Mesothelial cell of epicardium (in vitro differentiated cells): ENCODE results near the gene HEATR5A. TPM values are rescaled to one million over a fixed set of nuclear protein-coding genes. Genes with fewer than 3 reads are reported as not detected.

ENCODE experiments used
- DNase-seq, 2 experiments: peaks; one replicate each; pipeline ENCODE4 v3.0.0; 2021; ENCODE audit warnings: low spot score in 2 of 2; ENCODE audit not compliant: unreplicated experiment in 2 of 2
- H3K27ac Mint-ChIP-seq: 2 replicates; pipeline ENCODE4 v1.8.0; 2021; ENCODE audit warnings: mixed read lengths
- H3K27me3 Mint-ChIP-seq: 2 replicates; pipeline ENCODE4 v1.8.0; 2021; ENCODE audit warnings: low read depth, mixed read lengths
- H3K36me3 Mint-ChIP-seq: 2 replicates; pipeline ENCODE4 v1.8.0; 2021; ENCODE audit warnings: mixed read lengths
- H3K4me1 Mint-ChIP-seq: 2 replicates; pipeline ENCODE4 v1.8.0; 2021; ENCODE audit warnings: mixed read lengths
- H3K4me3 Mint-ChIP-seq: 2 replicates; pipeline ENCODE4 v1.8.0; 2021; ENCODE audit warnings: mild to moderate bottlenecking, moderate library complexity, mixed read lengths
- H3K9me3 Mint-ChIP-seq: 2 replicates; pipeline ENCODE4 v1.8.0; 2021; ENCODE audit warnings: mixed read lengths
- total RNA-seq: library from RNA; stranded (reverse); gene quantifications from 3 replicates; pipeline ENCODE4 v1.2.1, GENCODE V29; 2021
- TF ChIP-seq, protein P1 (sequence below): fragments of 200-600 bp; sonication (generic); IDR thresholded peaks from one replicate; pipeline ENCODE4 v1.5.0; 2021; ENCODE audit warnings: antibody characterized with exemption; ENCODE audit not compliant: unreplicated experiment

Gene HEATR5A
- total RNA-seq, 1 donor from 2014 or later = 21.5 TPM

DNA sequence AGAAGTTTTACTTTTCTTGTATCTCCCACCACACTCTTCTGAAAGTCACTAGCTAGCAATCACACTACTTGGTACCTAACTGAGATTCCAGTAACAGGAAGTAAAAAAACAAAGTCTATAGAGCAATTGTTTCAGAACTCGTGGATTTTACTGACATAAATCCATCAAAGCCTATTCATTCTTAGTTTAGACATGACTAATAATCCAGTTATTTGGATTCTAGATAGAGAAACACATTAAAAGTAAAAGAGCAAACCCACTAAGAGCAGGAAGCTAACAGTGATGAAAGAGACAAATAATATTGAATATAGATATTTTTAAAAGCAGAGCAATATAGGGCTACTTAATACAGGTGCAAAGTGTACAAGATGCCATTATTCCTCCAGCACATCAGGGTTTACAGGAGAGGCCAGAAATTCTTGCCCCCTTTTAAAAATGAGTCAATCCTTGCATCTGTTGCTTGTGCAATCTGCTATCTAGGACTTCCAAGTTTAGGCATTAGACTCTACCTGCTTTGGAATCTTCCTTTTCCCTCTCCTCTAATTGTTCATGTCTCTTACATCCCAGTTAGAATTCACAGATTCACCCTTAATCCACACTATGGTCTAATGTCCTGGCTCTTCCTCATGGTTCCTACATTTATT, 6.0 kb downstream of the HEATR5A start:
- TF ChIP-seq, protein P1, sequence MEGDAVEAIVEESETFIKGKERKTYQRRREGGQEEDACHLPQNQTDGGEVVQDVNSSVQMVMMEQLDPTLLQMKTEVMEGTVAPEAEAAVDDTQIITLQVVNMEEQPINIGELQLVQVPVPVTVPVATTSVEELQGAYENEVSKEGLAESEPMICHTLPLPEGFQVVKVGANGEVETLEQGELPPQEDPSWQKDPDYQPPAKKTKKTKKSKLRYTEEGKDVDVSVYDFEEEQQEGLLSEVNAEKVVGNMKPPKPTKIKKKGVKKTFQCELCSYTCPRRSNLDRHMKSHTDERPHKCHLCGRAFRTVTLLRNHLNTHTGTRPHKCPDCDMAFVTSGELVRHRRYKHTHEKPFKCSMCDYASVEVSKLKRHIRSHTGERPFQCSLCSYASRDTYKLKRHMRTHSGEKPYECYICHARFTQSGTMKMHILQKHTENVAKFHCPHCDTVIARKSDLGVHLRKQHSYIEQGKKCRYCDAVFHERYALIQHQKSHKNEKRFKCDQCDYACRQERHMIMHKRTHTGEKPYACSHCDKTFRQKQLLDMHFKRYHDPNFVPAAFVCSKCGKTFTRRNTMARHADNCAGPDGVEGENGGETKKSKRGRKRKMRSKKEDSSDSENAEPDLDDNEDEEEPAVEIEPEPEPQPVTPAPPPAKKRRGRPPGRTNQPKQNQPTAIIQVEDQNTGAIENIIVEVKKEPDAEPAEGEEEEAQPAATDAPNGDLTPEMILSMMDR = no peak
- Mint-ChIP-seq H3K27ac (no peak overlapping the region), H3K36me3 (no peaks in the 10 kb centered on the region), H3K4me3 (no peak overlapping the region), H3K4me1 (peaks cover 24% of the 10 kb centered on the region), H3K27me3 (no peaks in the 10 kb centered on the region), H3K9me3 (no peaks in the 10 kb centered on the region)
- no peak for DNase-seq

DNA sequence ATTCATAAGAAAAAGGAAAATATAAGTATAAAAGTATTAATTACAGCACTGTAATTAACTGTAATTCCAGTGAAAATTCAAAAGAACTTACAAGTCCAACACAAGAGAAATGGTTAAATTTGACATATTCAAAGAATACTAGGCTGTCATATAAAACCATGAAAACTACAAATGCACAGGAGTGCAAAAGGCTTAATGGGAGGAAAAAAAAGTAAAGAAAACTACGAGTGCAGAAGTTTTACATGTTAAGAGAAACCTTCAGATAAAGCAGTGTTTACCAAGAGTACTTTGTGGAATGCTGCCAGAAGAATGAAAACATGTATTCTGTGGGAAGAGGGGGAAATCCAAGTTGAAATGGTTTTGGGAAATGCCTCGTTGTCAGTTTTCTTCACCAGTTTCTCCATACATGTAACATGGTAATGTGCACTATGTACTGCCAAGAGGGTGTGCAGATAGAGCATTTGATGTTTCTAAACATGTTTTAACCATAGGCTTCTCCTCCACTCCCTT, 9.1 kb downstream of the HEATR5A start:
- H3K27me3 Mint-ChIP-seq = no peaks in the 10 kb centered on the region
- H3K27ac Mint-ChIP-seq = peak overlapping the region; percentile 34
- no peak overlapping the region for H3K4me3 Mint-ChIP-seq
- peaks cover 15% of the 10 kb centered on the region for H3K4me1 Mint-ChIP-seq
- TF ChIP-seq, protein P1 = no peak
- H3K9me3 Mint-ChIP-seq = no peaks in the 10 kb centered on the region
- H3K36me3 Mint-ChIP-seq = no peaks in the 10 kb centered on the region
- DNase-seq = no peak

DNA sequence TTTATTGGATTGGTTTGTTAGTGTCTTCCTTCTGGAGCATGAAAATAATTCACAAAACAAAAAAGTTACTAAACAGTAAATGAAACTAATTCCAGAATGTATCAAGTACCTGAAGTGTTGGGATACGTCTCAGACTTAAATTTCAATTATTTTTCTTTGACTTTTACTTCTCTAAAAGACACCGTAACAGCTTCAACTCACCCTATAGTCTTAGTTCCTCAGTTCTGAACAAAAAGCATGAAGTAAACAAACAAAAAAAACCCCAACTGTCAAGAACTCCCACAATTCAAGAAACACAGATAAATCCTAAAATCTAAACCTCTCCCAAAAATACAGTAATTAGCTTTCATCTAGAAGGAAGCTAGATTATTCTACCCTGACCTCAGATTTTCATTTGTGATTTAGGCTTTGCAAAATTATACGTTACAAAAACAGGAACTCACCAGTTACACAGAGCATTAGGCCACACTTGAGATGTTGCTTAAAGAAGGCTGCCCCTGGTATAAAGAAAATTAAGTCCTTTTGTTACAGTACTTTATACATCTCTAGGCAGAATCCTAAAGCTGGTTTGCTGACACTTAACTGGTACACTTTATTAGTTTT, 10.2 kb downstream of the HEATR5A start:
- no peak for DNase-seq
- Mint-ChIP-seq H3K27ac (peak overlapping the region; percentile 7), H3K4me1 (peaks cover 21% of the 10 kb centered on the region), H3K27me3 (no peaks in the 10 kb centered on the region), H3K36me3 (no peaks in the 10 kb centered on the region), H3K4me3 (no peak overlapping the region), H3K9me3 (no peaks in the 10 kb centered on the region)
- TF ChIP-seq, protein P1 = no peak

DNA sequence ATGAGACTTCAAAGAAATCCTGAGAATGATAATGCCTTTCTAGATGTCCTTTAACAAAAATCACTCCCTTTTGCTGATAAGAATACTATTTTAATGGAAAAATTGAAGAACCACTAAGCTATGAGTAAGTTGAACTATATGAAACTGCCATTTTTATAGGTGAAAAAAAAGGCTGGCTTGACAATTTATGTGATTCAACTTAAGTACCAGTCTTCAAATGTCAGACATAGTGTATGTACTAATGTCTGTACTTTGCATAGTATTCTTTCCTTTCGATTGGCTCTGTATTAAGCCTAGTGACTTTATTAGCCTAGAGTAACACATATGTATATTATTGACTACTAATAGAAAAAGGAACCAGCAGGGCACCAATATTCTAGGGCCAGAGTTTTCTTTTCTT, 11.9 kb downstream of the HEATR5A start:
- H3K9me3 Mint-ChIP-seq = no peaks in the 10 kb centered on the region
- H3K27ac Mint-ChIP-seq = no peak overlapping the region
- DNase-seq = no peak
- H3K4me1 Mint-ChIP-seq = peaks cover 18% of the 10 kb centered on the region
- no peak overlapping the region for H3K4me3 Mint-ChIP-seq
- H3K36me3 Mint-ChIP-seq = no peaks in the 10 kb centered on the region
- H3K27me3 Mint-ChIP-seq = no peaks in the 10 kb centered on the region
- TF ChIP-seq, protein P1 = no peak

DNA sequence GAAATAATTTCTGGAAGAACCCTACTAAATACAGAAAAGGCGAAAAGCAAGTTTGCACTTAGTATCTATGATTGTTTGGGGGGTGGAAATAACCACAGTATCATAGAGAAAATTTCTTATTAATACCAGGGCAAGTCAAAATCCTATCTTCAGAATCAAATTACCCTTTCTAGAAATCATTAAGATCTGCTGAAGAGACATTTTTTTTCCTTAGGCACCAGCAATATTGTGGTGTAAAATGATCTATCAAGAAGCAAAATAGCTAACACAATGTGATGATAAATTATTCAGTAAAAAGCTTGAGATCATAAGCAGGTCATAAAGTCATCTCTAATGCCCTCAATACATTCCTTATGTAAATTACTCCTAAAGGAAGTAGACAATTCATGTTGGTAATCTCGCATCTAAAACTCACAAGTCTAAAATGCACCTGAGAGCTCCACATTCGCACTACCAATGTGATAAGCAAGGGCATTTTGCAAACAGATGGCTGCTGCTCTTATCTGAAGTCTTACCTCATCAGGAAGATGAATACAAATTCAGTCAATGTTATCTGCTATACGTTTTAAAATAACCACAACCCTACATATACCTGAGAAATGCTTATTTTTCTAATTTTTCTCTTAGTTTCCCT, 14.6 kb downstream of the HEATR5A start:
- Mint-ChIP-seq H3K4me3 (no peak overlapping the region), H3K27me3 (no peaks in the 10 kb centered on the region), H3K36me3 (peaks cover 2% of the 10 kb centered on the region), H3K9me3 (no peaks in the 10 kb centered on the region), H3K27ac (no peak overlapping the region), H3K4me1 (peaks cover 13% of the 10 kb centered on the region)
- TF ChIP-seq, protein P1 = no peak
- DNase-seq = no peak
